Right lobe of liver (tissue), 4 donors: ENCODE data around the gene LARP4B.

Experiments
- POLR2A ChIP-seq: fragments of 450-650 bp; IDR thresholded peaks from one replicate; pipeline ENCODE4 v1.6.1; 2017; ENCODE audit warnings: antibody characterized with exemption, mild to moderate bottlenecking
- TF ChIP-seq, protein P1 (sequence below), 4 donors: fragments of 200-600 bp in 3 of 4; fragments of 450-650 bp in 1 of 4; IDR thresholded peaks; one replicate each; pipeline versions ENCODE4 v1.5.1 to v1.8.0; 2016 to 2022; ENCODE audit warnings: antibody characterized with exemption in 4 of 4, mild to moderate bottlenecking in 2 of 4
- donor health status: DM: no; HTN: no; CAD: no.
- donor health status: DM: no; HTN: no; CAD: no.
- donor health status: DM: no; HTN: yes; CAD: no.

DNA sequence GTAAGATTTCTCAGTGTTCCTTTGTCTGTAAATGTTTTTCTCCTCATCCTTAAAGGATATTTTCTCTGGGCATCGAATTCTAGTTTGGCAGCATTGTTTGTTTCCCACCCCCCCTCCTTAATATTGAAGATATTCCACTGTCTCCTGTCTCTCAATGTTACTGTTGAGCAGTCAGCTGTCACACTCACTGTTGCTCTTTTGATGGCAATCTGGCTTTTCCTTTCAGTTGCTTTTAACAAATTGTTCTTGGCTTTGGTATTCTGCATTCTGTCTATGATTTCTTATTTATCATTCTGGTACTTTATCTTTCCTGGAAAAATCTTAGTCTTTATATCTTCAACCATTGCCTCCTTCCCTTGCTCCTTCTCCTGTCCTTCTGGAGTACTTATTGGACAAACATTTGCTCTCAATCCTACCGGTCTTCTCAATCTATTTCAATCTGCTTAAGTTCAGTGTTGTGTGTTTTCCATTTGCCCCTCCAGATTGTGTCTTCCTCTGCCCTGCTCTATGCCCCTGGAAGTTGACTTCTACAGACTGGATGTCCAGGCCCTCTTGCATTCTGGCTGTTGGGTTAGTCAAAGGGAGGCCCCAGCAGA, 47.4 kb upstream of the LARP4B start:
- TF ChIP-seq, protein P1, sequence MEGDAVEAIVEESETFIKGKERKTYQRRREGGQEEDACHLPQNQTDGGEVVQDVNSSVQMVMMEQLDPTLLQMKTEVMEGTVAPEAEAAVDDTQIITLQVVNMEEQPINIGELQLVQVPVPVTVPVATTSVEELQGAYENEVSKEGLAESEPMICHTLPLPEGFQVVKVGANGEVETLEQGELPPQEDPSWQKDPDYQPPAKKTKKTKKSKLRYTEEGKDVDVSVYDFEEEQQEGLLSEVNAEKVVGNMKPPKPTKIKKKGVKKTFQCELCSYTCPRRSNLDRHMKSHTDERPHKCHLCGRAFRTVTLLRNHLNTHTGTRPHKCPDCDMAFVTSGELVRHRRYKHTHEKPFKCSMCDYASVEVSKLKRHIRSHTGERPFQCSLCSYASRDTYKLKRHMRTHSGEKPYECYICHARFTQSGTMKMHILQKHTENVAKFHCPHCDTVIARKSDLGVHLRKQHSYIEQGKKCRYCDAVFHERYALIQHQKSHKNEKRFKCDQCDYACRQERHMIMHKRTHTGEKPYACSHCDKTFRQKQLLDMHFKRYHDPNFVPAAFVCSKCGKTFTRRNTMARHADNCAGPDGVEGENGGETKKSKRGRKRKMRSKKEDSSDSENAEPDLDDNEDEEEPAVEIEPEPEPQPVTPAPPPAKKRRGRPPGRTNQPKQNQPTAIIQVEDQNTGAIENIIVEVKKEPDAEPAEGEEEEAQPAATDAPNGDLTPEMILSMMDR (IDR thresholded peaks at IDR 0.05), result no peak
- TF ChIP-seq POLR2A, result no peak
